NCI-H82 treated with DMSO at 0.1 percent for 48 hours (cell line): ENCODE measurements around the gene F10.

Source experiments
- DNase-seq: peaks from one replicate; lab custom pipeline; 2025; ENCODE audit not compliant: unreplicated experiment; lab: John Stamatoyannopoulos, UW

The F10 gene

DNA sequence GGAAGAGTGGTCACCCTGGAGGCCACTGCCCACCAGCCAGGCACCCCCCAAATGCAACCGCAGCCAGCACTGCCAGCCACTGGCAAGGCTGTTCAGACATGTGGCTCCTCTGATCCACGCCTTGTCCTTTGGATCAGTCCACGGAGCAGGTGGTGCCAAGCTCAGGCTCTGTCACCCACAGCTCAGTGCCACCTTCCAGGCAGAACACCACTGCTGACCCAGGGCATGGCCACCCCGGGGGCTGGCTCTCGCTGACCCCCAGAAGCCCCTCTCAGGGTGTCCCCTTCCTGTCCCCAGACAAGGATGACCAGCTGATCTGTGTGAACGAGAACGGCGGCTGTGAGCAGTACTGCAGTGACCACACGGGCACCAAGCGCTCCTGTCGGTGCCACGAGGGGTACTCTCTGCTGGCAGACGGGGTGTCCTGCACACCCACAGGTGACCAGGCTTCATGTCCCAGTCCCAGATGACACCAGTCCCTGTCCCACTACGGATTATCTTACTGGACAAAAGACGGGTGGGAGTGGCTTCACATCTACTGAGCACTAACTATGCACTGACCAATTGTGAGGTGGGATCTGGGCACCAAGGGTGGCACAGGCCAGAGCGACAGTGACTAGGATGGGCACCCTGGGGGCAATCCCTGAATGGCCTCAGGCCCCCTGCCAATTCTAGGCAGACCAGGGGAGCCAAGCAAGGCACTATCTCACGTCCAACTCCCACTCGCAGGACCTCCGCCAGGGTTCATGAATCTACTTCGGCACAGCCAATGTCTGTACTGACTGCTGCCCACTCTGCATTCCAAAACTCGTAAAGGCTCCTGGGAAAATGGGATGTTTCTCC lies 7.0 kb upstream of the F10 start:
- DNase-seq = no peak

DNA sequence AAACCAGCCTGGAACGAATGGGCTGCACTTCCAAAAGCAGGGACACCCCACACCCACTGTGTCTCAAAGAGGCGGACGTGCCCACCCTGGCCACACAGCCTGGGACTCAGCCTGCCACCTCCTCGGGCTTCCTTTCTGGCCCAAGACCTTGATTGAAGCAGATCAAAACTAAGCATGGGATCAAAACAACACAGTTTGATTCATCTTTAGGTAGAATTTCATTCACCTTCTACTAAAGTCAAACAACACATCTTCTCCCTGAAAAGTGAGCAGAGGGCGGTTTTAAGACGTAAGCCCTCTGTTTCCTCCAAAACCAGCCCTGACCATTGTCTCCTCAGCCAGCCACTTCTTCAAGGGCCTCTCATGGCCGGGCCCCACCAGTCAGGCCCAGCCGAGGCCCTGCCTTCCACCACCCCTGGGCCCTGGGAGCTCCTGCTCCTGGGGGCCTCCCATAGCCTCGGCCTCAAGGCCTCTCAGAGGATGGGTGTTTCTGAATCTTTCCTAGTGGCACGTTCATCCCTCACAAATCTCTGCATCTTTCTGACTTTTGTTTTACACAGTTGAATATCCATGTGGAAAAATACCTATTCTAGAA lies 6.3 kb upstream of the F10 start:
- no peak for DNase-seq

DNA sequence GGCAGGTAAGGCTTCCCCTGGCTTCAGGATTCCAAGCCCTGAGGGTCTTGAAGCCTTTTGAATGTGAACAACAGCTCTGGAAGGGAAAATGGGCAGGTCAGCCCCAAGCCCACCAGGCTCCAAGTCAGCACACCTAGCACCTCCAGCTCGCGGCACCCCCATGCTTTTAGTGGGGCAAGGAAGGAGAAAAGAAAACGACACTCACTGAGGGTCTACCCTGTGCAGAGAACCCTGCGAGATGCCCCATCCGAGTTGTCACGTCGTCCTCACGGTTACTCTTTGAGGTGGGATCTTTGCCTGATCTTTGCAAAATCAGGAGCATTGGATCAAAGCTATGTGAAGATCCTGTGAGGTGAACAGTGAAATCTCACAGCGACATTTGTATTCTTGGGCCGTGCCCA lies 5.7 kb upstream of the F10 start:
- DNase-seq = no peak

DNA sequence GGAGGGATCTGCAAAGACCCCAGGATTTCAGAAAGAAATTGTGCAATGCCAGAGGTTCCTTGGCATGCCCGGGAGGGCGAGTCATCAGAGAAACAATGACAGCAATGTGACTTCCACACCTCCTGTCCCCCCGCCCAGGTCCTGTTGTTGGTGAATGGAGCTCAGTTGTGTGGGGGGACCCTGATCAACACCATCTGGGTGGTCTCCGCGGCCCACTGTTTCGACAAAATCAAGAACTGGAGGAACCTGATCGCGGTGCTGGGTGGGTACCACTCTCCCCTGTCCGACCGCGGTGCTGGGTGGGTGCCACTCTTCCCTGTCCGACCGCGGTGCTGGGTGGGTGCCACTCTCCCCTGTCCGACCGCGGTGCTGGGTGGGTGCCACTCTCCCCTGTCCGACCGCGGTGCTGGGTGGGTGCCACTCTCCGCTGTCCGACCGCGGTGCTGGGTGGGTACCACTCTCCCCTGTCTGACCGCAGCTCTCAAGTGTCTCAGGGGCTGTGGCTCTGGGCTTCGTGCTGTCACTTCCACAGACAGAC lies 5.2 kb upstream of the F10 start:
- no peak for DNase-seq

DNA sequence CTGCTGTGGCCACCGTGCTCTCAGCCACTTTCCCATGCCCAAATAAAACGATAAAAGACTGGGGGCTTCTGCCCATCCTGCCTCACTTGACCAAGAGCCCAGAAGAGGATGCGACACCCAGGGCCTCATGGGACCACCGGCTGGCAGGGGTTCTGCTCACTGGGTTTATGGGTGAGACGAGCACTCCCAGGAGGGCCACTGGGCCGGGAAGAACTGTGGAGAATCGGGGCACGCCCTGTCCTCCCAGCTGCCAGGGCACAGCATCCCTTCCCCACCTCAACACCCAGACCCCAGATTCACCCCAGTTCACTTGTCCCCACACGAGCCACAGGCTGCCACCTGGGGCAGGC lies 4.7 kb upstream of the F10 start:
- no peak for DNase-seq

DNA sequence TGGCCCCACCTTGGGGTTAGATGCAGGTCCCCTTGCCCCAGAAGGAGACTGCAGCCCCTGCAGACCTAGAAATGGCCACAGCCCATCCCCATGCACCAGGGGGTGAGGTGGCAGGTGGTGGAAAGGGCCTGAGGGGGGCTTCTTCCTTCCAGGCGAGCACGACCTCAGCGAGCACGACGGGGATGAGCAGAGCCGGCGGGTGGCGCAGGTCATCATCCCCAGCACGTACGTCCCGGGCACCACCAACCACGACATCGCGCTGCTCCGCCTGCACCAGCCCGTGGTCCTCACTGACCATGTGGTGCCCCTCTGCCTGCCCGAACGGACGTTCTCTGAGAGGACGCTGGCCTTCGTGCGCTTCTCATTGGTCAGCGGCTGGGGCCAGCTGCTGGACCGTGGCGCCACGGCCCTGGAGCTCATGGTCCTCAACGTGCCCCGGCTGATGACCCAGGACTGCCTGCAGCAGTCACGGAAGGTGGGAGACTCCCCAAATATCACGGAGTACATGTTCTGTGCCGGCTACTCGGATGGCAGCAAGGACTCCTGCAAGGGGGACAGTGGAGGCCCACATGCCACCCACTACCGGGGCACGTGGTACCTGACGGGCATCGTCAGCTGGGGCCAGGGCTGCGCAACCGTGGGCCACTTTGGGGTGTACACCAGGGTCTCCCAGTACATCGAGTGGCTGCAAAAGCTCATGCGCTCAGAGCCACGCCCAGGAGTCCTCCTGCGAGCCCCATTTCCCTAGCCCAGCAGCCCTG lies 4.2 kb upstream of the F10 start:
- DNase-seq = no peak

DNA sequence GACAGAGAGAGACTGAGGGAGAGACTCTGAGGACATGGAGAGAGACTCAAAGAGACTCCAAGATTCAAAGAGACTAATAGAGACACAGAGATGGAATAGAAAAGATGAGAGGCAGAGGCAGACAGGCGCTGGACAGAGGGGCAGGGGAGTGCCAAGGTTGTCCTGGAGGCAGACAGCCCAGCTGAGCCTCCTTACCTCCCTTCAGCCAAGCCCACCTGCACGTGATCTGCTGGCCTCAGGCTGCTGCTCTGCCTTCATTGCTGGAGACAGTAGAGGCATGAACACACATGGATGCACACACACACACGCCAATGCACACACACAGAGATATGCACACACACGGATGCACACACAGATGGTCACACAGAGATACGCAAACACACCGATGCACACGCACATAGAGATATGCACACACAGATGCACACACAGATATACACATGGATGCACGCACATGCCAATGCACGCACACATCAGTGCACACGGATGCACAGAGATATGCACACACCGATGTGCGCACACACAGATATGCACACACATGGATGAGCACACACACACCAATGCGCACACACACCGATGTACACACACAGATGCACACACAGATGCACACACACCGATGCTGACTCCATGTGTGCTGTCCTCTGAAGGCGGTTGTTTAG lies 3.3 kb upstream of the F10 start:
- DNase-seq = no peak

DNA sequence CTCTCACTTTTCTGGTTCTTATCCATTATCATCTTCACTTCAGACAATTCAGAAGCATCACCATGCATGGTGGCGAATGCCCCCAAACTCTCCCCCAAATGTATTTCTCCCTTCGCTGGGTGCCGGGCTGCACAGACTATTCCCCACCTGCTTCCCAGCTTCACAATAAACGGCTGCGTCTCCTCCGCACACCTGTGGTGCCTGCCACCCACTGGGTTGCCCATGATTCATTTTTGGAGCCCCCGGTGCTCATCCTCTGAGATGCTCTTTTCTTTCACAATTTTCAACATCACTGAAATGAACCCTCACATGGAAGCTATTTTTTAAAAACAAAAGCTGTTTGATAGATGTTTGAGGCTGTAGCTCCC lies 2.8 kb upstream of the F10 start:
- DNase-seq = no peak

DNA sequence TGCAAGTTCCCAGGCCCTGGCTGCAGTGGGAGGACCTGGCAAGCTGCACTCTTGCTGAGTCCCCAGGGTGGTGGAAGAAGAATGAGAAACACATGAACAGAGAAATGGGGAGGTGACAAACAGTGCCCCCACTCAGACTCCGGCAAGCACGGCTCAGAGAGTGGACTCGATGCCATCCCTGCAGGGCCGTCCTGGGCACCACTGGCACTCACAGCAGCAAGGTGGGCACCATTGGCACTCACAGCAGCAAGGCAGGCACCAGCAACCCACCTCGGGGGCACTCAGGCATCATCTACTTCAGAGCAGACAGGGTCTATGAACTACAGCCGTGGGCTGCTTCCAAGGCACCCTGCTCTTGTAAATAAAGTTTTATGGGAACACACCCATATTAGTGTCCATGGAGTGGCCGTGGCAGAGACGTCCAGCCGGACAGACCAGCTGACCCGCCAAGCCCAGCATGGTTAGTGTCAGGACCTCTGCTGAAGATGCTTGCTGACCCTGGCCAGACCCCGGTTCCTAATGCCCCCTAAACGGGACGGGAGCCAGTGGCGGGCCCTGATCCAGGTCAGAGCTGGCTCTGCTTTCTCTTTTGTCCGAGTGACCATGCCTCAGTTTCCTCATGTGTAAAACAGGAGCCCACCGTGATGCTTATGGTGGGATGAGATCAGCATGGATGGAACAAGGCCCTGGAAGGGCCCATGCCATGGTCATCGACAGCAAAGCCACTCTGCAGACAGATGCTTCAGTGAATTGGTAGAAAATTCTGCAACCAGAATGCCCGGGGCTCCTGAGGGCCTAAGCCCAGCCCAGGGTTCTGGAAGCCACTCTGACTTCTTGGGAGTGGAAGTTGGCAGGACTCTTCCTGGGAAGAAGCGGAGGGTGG lies 2.1 kb upstream of the F10 start:
- DNase-seq = no peak

DNA sequence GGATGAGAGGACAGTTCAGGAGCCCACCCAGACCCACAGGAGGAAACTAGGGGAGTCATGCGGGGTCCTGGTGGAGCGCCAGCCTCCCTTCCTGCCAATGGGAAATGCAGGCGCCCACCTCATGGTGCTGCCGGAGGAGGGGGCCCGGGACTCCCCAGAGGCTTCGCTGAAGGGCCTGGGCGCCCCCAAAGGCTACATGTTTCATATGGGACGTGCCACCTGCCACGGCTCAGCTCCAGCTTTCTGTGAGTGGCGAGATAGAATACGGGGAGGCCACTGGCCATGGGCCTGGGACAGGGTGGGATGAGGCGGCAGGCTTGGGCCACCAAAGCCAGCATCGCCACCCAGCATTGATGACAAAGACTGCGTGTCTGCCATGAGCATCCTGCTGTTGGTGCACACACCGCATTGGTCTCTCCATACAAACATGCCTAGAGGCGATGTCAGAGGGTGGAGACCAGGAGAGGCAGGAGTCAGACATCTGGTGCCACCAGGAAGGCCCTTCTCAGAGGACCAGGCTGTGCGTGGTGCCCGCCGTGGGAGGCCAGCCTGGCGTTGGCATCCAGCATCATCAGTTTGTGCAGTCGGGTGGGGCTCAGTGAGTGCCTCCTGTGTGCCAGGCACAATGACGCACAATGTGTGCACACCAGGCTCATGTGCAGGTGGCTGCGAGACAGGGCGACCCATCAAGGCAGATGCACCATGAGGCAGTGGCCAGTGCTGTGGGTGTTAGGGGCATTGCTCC lies 1.2 kb upstream of the F10 start:
- DNase-seq = no peak

DNA sequence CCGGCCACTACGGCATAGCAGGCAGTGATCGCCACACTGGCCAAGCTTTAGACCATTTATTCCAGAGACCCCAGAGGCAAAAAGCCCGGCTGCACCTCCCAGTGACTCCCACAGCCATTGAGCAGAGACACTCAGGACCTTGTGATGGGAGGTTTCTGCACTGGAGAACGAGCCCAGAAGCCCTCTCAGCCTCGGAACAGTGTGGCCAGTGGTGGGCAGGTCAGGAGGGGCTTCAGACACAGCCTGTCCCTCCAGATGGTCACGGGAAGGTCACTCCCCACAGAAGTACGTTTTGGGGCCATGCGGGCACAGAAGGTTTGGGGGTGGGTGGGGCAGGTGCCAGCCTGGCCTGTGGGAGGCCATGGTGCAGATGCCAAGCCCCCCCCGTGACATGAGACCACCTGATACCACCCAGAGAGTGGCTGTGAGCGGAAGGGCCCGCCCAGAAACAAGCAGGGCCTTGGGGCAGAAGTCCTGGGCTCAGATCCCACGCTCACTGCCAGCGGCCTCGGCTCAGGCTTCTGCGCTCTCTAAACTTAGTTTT lies 599 bp upstream of the F10 start:
- DNase-seq = no peak

DNA sequence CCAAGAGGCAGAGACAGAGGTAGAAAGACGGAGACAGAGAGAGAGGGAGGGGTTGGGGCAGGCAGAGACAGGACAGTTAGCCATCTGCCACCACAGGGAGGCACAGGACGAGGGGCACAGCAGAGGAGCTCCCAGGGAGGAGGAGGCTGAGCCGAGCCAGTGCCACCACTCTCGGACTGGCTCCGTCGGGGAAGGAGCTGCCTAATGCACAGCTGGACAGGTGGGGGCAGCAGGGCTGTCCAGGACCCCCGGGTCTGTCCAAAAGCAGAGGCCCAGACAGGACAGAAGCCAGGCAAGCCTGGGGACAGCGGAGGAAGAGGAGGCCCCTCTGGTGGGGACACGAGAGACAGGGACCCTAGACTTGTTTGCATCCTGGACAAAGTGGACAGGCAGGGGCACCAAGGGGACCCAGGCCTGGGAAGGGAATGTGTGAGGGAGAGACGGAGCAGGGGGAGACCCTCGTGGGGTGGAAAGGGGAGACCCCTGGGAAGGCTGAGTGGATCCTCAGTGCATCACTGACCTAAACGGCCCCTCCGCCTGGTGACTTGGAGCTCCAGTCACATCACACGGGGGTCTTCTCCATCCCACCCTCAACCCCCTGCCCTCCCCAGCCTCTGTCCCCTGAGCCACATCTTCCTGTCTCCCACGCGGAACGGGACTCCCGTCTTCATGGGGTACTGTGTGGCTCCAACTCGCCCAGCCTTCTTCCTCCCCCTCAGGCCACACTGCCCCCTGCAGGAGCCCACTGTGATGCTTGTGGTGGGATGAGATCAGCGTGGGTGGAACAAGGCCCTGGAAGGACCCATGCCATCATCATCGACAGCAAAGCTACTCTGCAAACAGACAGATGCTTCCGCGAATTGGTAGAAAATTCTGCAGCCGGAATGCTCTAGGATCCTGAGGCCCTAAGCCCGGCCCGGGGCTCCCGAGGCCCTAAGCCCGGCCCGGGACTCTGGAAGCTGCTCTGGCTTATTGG lies 915 bp downstream of the F10 start:
- no peak for DNase-seq

DNA sequence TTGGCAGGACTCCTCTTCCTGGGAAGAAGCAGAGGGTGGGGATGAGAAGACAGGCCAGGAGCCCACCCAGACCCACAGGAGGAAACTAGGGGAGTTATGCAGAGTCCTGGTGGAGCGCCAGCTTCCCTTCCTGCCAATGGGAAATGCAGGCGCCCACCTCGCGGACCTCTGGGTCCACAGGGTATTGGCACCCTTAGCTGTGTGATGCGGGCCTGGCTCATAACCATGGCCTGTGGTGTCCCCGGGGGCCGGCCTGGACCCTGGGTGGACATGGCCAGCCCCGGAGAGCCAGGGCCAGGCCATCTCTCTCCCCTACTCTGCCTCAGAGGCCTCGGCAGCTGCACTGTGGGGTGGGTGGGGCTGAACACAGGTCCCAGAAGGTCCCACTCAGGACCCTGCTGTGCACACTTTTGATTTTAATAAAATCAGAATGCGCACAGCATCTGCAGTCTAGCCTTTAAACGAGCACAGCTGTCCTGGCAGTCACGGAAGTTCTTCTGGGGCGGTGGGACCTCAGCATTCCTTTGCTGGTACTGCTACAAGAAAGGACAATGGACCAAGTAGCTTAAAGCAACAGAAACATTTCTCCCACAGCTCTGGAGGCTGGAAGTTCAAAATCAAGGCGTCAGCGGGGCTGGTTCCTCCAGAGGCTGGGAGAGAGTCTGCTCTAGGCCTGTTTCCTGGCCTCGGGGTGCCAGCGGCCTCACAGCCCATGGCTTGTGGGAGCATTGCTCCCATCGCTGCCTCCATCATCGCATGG lies 1.8 kb downstream of the F10 start:
- DNase-seq = no peak

DNA sequence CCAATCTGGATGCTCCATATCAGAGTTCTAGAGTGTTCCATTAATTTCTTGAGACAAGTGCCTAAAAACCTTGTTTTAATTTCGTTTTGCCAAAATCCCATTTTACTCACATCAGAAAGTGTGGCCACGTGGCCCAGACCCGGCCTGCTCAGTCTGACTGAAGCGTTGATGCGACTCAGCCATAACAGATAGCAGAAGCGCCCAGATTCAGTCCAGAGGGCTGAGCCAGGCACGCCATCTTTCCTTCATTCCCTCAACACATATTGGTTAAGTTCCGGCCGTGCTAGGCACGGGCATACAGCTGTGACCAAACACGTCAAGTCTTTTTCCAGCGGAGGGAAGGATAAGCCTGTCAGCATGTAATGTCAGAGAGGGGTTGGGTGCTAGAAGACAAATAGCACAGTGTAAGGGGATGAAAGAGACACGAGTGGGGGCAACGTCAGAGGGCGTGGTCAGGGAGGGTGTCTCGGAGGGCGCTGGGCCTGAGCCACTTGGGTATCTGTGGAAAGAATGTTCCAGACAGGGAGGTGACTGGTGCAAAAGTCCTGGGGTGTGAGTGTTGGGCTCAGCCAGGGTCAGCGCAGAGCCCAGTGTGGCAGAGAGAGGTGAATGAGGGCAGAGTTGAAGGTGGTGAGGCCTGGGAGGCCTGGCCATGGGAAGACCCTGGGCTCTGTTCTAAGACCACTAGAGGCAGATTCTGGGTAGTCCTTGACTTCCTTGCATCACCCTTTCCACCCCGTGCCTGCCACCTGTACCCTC lies 3.1 kb downstream of the F10 start:
- DNase-seq = no peak

DNA sequence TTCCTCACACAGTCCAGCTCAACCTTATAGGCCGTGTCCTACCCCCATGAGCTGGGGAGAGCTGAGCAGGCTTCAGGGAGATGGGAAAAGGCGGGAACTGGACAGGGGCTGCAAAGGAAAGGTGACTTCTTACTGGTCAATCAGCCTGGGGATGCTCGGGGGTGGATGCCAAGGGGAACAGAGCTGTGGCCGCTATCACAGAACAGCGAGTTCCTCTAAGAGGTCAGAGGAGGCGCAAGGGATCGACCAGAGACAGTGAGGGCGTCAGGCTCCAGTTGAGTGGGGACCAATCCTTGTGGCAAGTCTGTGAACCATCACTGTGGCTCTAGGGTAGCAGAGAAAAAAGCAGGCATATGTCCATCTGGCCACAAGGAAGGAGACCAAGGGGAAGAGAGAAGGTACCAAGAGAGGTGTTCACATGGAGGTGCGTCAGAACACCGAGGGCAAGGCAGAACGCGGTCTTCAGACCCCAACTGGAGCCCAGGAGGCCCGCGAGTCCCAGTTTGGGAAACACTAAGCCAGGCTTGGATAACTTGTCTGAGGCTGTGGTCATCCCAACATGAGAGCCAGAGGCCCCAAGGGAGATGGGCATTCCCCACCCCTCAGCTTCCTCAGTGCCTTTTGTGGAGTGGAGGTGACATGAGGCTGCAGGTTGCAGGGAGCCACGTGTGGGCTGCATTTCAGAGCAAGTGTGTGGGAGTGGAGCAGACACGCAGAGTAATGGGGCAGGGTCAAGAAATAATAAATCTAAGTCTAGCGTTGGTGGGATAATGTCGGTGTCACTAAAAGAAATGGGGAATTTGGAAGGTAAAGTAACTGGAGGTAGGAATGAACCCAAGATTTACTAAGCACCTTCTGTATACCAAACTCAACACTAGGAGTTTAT lies 3.9 kb downstream of the F10 start:
- no peak for DNase-seq

DNA sequence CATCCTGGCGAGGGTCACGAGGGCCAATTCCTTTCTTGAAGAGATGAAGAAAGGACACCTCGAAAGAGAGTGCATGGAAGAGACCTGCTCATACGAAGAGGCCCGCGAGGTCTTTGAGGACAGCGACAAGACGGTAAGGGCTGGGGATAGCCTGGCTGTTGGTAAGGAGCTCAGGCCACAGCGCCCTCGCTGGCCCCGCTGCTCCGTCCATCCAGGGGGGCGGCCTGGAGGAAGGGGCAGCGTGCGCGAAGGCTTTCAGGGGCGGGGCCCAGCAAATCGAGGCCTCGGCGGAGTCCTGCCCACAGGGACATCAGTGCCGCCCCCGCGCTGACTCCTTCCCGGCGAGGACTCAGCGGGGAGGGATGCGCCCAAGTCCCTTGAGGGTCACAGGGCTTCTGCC lies 6.9 kb downstream of the F10 start:
- DNase-seq = no peak
